Gastrocnemius medialis (tissue), 4 donors: ENCODE data around the gene RFXANK.

Source experiments
- CTCF ChIP-seq, 5 experiments: fragments of 450-650 bp in 3 of 5; fragments of 200-600 bp in 2 of 5; sonication (generic) in 2 of 5; IDR thresholded peaks in 4 of 5; conservative IDR thresholded peaks in 1 of 5; 1 replicate in 4 of 5; 2 replicates in 1 of 5; pipeline ENCODE4 v1.5.1; 2016 to 2019; ENCODE audit warnings: antibody characterized with exemption in 5 of 5, mild to moderate bottlenecking in 3 of 5, moderate library complexity in 3 of 5
- POLR2A ChIP-seq, 2 donors: fragments of 450-650 bp; IDR thresholded peaks; one replicate each; pipeline ENCODE4 v1.6.1; 2017; ENCODE audit warnings: antibody characterized with exemption in 2 of 2, mild to moderate bottlenecking in 2 of 2, moderate library complexity in 2 of 2

DNA sequence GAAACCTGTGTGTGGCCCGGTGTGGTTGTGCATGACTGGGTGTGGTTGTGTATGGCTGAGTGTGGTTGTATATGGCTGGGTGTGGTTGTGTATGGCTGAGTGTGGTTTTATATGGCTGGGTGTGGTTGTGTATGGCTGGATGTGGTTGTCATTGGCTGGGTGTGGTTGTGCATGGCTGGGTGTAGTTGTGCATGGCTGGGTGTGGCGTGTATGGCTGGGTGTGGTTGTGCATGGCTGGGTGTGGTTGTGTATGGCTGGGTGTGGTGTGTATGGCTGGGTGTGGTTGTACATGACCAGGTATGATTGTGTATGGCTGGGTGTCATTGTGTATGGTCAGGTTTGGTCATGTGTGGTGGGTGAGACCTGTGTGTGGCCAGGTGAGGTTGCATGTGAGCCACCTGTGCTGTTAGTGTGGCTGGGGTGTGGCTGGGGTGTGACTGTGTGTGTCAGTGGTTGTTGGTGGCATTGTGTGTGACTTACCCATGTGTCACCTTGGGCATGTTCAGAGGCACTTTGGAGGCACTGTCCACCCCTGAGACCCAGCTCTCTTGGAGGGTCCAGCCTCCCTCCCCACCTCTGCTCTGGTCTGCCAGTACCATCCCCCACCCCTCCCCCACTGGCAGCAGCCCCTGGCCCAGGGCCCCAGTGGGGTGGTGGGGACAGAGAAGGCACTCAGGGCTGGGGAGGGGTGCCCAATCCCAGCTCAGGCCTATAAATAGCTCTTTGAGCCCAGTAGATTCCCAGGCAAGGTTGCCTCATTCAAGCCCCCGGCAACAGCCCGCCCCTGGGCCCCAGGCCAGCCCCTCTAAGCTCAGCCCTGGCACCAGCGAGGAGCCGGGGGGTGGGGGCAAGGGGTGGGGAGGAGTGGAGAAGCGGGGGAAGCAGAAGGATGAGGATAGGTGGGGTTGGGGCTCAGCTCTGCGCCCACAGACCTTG, 15.8 kb downstream of the RFXANK start:
- TF ChIP-seq CTCF (IDR thresholded peaks at IDR 0.05 in 4 of 5, conservative IDR thresholded peaks at IDR 0.05 in 1 of 5) (no peak), POLR2A (IDR thresholded peaks at IDR 0.05) (no peak)
